CD4-positive, alpha-beta T cell (primary cell): ENCODE data around the gene ZNF266. TPM values are rescaled to one million over a fixed set of nuclear protein-coding genes. Genes with fewer than 3 reads are reported as not detected.
A peak's percentile ranks its signal among the peaks of the same experiment; 100 is the strongest.

Source experiments
- ATAC-seq: fragments of 200-7000 bp; cut with Tn5 transposase; one replicate; pipeline ENCODE4 v1.10.0; 2022; ENCODE audit warnings: mild to moderate bottlenecking; ENCODE audit not compliant: poor library complexity
- CTCF ChIA-PET: fragments of 350-600 bp; sonication (Branson Sonifier 250); formaldehyde crosslinking; loops from one replicate; lab custom pipeline; 2021; ENCODE audit warnings: antibody characterized with exemption, inconsistent platforms; lab: Charles Lee
- POLR2A ChIA-PET: fragments of 350-600 bp; sonication (Branson Sonifier 250); formaldehyde crosslinking; loops from one replicate; lab custom pipeline; 2021; ENCODE audit warnings: antibody characterized with exemption, inconsistent platforms; lab: Charles Lee
- DNase-seq, 14 experiments: peaks; one replicate each; pipeline ENCODE4 v3.0.0-alpha.2; 2013 to 2020; ENCODE audit warnings: mixed read lengths in 2 of 14
- H3K27ac ChIP-seq, 2 donors: one replicate each; pipeline versions ENCODE4 v1.5.1 to v1.7.0; 2013; ENCODE audit warnings: low read length in 2 of 2, low read depth in 1 of 2, mild to moderate bottlenecking in 1 of 2
- H3K27me3 ChIP-seq, 2 experiments: 1 replicate in 1 of 2; 2 replicates in 1 of 2; pipeline versions ENCODE4 v1.6.1 to v1.7.0; 2013; ENCODE audit warnings: low read length in 2 of 2, control low read depth in 1 of 2, mild to moderate bottlenecking in 1 of 2, moderate library complexity in 1 of 2; ENCODE audit not compliant: insufficient read depth in 2 of 2, control insufficient read depth in 1 of 2
- H3K36me3 ChIP-seq: one replicate; pipeline ENCODE4 v1.6.1; 2013; ENCODE audit warnings: low read length, control low read depth; ENCODE audit not compliant: insufficient read depth
- H3K4me1 ChIP-seq: one replicate; pipeline ENCODE4 v1.6.1; 2013; ENCODE audit warnings: low read length, control low read depth; ENCODE audit not compliant: insufficient read depth
- H3K4me3 ChIP-seq: one replicate; pipeline ENCODE4 v1.5.1; 2013; ENCODE audit warnings: mild to moderate bottlenecking, low read length, moderate library complexity
- H3K9me3 ChIP-seq, 2 experiments: 1 replicate in 1 of 2; 2 replicates in 1 of 2; pipeline versions ENCODE4 v1.6.1 to v1.7.0; 2013; ENCODE audit warnings: low read length in 2 of 2, mild to moderate bottlenecking in 2 of 2, control low read depth in 1 of 2, moderate library complexity in 1 of 2; ENCODE audit not compliant: control insufficient read depth in 1 of 2, insufficient read depth in 1 of 2
- H3K27ac Mint-ChIP-seq: one replicate; pipeline ENCODE4 v1.8.0; 2020; ENCODE audit warnings: mixed read lengths
- H3K27me3 Mint-ChIP-seq: one replicate; pipeline ENCODE4 v1.8.0; 2021; ENCODE audit warnings: mixed read lengths
- H3K36me3 Mint-ChIP-seq: one replicate; pipeline ENCODE4 v1.8.0; 2021; ENCODE audit warnings: low read depth, mixed read lengths
- H3K4me1 Mint-ChIP-seq: one replicate; pipeline ENCODE4 v1.8.0; 2021; ENCODE audit warnings: low read depth, mixed read lengths
- H3K4me3 Mint-ChIP-seq: one replicate; pipeline ENCODE4 v1.8.0; 2020; ENCODE audit warnings: mild to moderate bottlenecking, mixed read lengths
- H3K9me3 Mint-ChIP-seq: one replicate; pipeline ENCODE4 v1.8.0; 2020; ENCODE audit warnings: mixed read lengths
- CTCF ChIP-seq: fragments of 200-600 bp; IDR thresholded peaks from one replicate; pipeline ENCODE4 v1.8.0; 2022; ENCODE audit warnings: antibody characterized with exemption, mild to moderate bottlenecking
- intact Hi-C, 2 experiments: fragments of 100-400 bp; cut with DNase I in 1 of 2; cut with micrococcal nuclease in 1 of 2; formaldehyde crosslinking; loops; one replicate each; pipeline versions ENCODE4 v1.15.1 to v1.9.0; 2023 to 2025; cut with DNase I, micrococcal nuclease
- total RNA-seq, 174 experiments: library from RNA in 2 of 174; stranded (reverse) in 2 of 174; gene quantifications; one replicate each; pipeline ENCODE4 v1.2.3 and lab custom pipeline; 2021 to 2026

Gene ZNF266
- total RNA-seq, 2 experiments from 2014 or later: 45.5 to 46.2 TPM

GRCh38 chr19:9467161-9467560, 31.8 kb upstream of the ZNF266 start:
- no peak for DNase-seq
- no peak for ATAC-seq
- Histone ChIP-seq H3K36me3 (no peaks in the 10 kb centered on the region), H3K4me1 (no peaks in the 10 kb centered on the region), H3K27me3 (no peaks in the 10 kb centered on the region), H3K4me3 (no peak overlapping the region), H3K27ac (no peak overlapping the region), H3K9me3 (peaks cover 29 to 57% of the 10 kb centered on the region in 2 experiments)
- H3K36me3 Mint-ChIP-seq: peaks cover 46% of the 10 kb centered on the region
- H3K27ac Mint-ChIP-seq: no peak overlapping the region
- POLR2A ChIA-PET: no interaction called here
- CTCF ChIA-PET: no interaction called here
- no peaks in the 10 kb centered on the region for H3K27me3 Mint-ChIP-seq
- no peak for TF ChIP-seq CTCF
- intact Hi-C loops: no loop called here
- no peaks in the 10 kb centered on the region for H3K4me1 Mint-ChIP-seq
- H3K4me3 Mint-ChIP-seq: no peak overlapping the region
- H3K9me3 Mint-ChIP-seq: peaks cover 14% of the 10 kb centered on the region

- Mint-ChIP-seq H3K4me1 (no peaks in the 10 kb centered on the region), H3K27ac (no peak overlapping the region), H3K4me3 (no peak overlapping the region), H3K9me3 (peaks cover 30% of the 10 kb centered on the region), H3K27me3 (no peaks in the 10 kb centered on the region), H3K36me3 (peaks cover 65% of the 10 kb centered on the region)
- ATAC-seq (no peak), DNase-seq (no peak)
- CTCF ChIA-PET: no interaction called here
- Histone ChIP-seq H3K27me3 (no peaks in the 10 kb centered on the region), H3K4me1 (no peaks in the 10 kb centered on the region), H3K36me3 (no peaks in the 10 kb centered on the region), H3K9me3 (peaks cover 26 to 67% of the 10 kb centered on the region in 2 experiments), H3K27ac (no peak overlapping the region), H3K4me3 (no peak overlapping the region)
- intact Hi-C loops: no loop called here
- POLR2A ChIA-PET: no interaction called here
- TF ChIP-seq CTCF: no peak
These were observed 26.6 kb upstream of the ZNF266 start for GRCh38 chr19:9461938-9462337.

GRCh38 chr19:9456018-9456689, 20.8 kb upstream of the ZNF266 start:
- intact Hi-C loops: loop anchor here in 1 of 2 experiments (10.0 kb wide), 1 partner anchor 61 kb away; no protein-coding TSS in a partner anchor
- DNase-seq: peak in 1 of 14 experiments; percentile 6
- Histone ChIP-seq H3K4me3 (no peak overlapping the region), H3K27me3 (no peaks in the 10 kb centered on the region), H3K9me3 (peaks cover 25 to 81% of the 10 kb centered on the region in 2 experiments), H3K27ac (no peak overlapping the region), H3K4me1 (peaks cover 2% of the 10 kb centered on the region), H3K36me3 (no peaks in the 10 kb centered on the region)
- no peak overlapping the region for H3K27ac Mint-ChIP-seq
- TF ChIP-seq CTCF: no peak
- ChIA-PET POLR2A (no interaction called here), CTCF (no interaction called here)
- H3K4me1 Mint-ChIP-seq: no peaks in the 10 kb centered on the region
- H3K4me3 Mint-ChIP-seq: no peak overlapping the region
- no peaks in the 10 kb centered on the region for H3K27me3 Mint-ChIP-seq
- H3K9me3 Mint-ChIP-seq: peaks cover 25% of the 10 kb centered on the region
- no peak for ATAC-seq
- peaks cover 65% of the 10 kb centered on the region for H3K36me3 Mint-ChIP-seq
